ENCODE data around the gene VAC14.

DNA sequence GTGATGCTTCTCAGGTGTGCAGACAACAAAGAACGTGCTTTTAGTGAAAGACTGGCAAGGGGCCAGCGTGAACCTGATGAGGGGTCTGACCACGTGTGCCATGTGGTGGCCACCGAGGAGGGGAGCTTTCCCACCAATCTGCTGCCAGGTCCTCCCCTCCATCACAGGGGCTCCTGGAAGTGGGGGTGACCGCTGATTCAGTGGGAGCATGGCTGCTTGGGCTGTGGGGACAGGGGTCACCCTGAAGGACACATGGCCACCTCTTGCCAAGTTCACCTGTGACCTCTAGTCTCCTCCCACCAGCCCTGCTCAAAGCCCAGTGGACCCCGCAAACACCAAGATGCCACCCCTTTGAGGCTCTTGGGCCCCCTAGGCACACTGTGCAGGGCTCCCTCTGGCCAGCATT is 77.2 kb downstream of the VAC14 start:
- TF ChIP-seq PRDM4 (tag by site-specific recombination; IDR thresholded peaks at IDR 0.05), result no peak
- TF ChIP-seq SCRT1 (tag by site-specific recombination; IDR thresholded peaks at IDR 0.05; ENCODE audit: borderline replicate concordance), result no peak
- TF ChIP-seq, protein P1, sequence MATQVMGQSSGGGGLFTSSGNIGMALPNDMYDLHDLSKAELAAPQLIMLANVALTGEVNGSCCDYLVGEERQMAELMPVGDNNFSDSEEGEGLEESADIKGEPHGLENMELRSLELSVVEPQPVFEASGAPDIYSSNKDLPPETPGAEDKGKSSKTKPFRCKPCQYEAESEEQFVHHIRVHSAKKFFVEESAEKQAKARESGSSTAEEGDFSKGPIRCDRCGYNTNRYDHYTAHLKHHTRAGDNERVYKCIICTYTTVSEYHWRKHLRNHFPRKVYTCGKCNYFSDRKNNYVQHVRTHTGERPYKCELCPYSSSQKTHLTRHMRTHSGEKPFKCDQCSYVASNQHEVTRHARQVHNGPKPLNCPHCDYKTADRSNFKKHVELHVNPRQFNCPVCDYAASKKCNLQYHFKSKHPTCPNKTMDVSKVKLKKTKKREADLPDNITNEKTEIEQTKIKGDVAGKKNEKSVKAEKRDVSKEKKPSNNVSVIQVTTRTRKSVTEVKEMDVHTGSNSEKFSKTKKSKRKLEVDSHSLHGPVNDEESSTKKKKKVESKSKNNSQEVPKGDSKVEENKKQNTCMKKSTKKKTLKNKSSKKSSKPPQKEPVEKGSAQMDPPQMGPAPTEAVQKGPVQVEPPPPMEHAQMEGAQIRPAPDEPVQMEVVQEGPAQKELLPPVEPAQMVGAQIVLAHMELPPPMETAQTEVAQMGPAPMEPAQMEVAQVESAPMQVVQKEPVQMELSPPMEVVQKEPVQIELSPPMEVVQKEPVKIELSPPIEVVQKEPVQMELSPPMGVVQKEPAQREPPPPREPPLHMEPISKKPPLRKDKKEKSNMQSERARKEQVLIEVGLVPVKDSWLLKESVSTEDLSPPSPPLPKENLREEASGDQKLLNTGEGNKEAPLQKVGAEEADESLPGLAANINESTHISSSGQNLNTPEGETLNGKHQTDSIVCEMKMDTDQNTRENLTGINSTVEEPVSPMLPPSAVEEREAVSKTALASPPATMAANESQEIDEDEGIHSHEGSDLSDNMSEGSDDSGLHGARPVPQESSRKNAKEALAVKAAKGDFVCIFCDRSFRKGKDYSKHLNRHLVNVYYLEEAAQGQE (tag by site-specific recombination; IDR thresholded peaks at IDR 0.05), result no peak
- TF ChIP-seq, protein P2, sequence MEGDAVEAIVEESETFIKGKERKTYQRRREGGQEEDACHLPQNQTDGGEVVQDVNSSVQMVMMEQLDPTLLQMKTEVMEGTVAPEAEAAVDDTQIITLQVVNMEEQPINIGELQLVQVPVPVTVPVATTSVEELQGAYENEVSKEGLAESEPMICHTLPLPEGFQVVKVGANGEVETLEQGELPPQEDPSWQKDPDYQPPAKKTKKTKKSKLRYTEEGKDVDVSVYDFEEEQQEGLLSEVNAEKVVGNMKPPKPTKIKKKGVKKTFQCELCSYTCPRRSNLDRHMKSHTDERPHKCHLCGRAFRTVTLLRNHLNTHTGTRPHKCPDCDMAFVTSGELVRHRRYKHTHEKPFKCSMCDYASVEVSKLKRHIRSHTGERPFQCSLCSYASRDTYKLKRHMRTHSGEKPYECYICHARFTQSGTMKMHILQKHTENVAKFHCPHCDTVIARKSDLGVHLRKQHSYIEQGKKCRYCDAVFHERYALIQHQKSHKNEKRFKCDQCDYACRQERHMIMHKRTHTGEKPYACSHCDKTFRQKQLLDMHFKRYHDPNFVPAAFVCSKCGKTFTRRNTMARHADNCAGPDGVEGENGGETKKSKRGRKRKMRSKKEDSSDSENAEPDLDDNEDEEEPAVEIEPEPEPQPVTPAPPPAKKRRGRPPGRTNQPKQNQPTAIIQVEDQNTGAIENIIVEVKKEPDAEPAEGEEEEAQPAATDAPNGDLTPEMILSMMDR (tag by site-specific recombination; IDR thresholded peaks at IDR 0.05), result no peak
- no peak for TF ChIP-seq ZNF24 (tag by site-specific recombination; IDR thresholded peaks at IDR 0.05)
- TF ChIP-seq ZNF768 (tag by site-specific recombination; IDR thresholded peaks at IDR 0.05), result no peak
- TF ChIP-seq ZNF274 (IDR thresholded peaks at IDR 0.05; ENCODE audit: low read length), result no peak
- TF ChIP-seq ZNF274 (tag by site-specific recombination; IDR thresholded peaks at IDR 0.05; ENCODE audit: borderline replicate concordance), result no peak

Measured in HEK293 (cell line).